ENCODE measurements around the gene APBB2.

DNA sequence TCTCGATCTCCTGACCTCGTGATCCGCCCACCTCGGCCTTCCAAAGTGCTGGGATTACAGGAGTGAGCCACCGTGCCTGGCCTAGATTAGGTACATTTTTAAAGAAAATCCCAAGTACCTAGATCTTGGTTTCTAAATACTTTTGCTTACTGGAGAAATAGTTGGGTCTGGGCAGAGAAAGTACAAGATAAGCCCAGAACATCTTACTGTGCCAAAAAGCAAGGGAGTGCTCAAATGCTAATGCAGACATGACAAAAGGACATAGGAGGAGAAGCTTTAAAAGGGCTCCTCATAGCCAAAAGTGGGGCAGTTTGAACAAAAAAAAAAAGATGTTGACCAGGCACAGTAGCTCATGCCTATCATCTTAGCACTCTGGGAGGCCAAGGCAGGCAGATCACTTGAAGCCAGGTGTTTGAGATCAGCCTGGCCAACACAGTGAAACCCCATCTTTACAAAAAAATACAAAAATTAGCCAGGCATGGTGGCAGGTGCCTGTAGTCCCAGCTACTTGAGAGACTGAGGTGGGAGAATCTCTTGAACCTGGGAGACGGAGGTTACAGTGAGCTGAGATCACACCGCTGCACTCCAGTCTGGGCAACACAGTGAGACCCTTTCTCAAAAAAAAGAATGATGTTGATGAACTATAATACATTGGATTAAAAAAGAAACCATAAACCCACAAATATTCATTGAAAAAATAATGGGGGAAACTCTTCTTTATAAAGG is 107.5 kb downstream of the APBB2 start:
- TF ChIP-seq, protein P1, sequence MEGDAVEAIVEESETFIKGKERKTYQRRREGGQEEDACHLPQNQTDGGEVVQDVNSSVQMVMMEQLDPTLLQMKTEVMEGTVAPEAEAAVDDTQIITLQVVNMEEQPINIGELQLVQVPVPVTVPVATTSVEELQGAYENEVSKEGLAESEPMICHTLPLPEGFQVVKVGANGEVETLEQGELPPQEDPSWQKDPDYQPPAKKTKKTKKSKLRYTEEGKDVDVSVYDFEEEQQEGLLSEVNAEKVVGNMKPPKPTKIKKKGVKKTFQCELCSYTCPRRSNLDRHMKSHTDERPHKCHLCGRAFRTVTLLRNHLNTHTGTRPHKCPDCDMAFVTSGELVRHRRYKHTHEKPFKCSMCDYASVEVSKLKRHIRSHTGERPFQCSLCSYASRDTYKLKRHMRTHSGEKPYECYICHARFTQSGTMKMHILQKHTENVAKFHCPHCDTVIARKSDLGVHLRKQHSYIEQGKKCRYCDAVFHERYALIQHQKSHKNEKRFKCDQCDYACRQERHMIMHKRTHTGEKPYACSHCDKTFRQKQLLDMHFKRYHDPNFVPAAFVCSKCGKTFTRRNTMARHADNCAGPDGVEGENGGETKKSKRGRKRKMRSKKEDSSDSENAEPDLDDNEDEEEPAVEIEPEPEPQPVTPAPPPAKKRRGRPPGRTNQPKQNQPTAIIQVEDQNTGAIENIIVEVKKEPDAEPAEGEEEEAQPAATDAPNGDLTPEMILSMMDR (IDR thresholded peaks at IDR 0.05), result no peak
- TF ChIP-seq POLR2A (IDR thresholded peaks at IDR 0.05), result no peak
